Left ventricle myocardium inferior (tissue), 1 donor: ENCODE data around the gene STOX1. TPM values are rescaled to one million over a fixed set of nuclear protein-coding genes. Genes with fewer than 3 reads are reported as not detected.
"Not testable (repeated sequence)": the region's sequence is repeated elsewhere in the genome, so short reads cannot be mapped to it uniquely, and the experiment has no call there.

Experiments used
- DNase-seq: peaks from one replicate; pipeline ENCODE4 v3.0.0-alpha.2; 2020
- H3K27ac ChIP-seq: fragments of 200-600 bp; replicated peaks from 2 replicates; pipeline ENCODE4 v1.8.0; 2021
- H3K27me3 ChIP-seq: fragments of 200-600 bp; 2 replicates; pipeline ENCODE4 v1.8.0; 2021; ENCODE audit warnings: low read depth
- H3K36me3 ChIP-seq: fragments of 200-600 bp; 2 replicates; pipeline ENCODE4 v1.8.0; 2021
- H3K4me1 ChIP-seq: fragments of 200-600 bp; 2 replicates; pipeline ENCODE4 v1.8.0; 2021
- H3K4me3 ChIP-seq: fragments of 200-600 bp; 2 replicates; pipeline ENCODE4 v1.8.0; 2021; ENCODE audit warnings: mild to moderate bottlenecking, moderate library complexity
- H3K9me3 ChIP-seq: fragments of 200-600 bp; replicated peaks from 2 replicates; pipeline ENCODE4 v1.8.0; 2021
- intact Hi-C: fragments of 100-400 bp; cut with micrococcal nuclease; formaldehyde crosslinking; loops from one replicate; pipeline ENCODE4 v1.11.0; 2022
- total RNA-seq: library from RNA; stranded (reverse); fragmentation: NEBNext Ultra II Directional; extraction: Animal tissue kit (Norgen Biotek cat#: 25700); gene quantifications from one replicate; pipeline ENCODE4 v1.2.1, GENCODE V29; 2021
- TF ChIP-seq, protein P1 (sequence below): fragments of 200-600 bp; IDR thresholded peaks from 2 replicates; pipeline ENCODE4 v1.8.0; 2021; ENCODE audit warnings: antibody characterized with exemption, mild to moderate bottlenecking, borderline replicate concordance
- donor health status: DM: no; HTN: yes; CAD: no; lungs with severe emphysema.

STOX1 gene
- total RNA-seq, 1 donor from 2014 or later = 0.33 TPM

DNA sequence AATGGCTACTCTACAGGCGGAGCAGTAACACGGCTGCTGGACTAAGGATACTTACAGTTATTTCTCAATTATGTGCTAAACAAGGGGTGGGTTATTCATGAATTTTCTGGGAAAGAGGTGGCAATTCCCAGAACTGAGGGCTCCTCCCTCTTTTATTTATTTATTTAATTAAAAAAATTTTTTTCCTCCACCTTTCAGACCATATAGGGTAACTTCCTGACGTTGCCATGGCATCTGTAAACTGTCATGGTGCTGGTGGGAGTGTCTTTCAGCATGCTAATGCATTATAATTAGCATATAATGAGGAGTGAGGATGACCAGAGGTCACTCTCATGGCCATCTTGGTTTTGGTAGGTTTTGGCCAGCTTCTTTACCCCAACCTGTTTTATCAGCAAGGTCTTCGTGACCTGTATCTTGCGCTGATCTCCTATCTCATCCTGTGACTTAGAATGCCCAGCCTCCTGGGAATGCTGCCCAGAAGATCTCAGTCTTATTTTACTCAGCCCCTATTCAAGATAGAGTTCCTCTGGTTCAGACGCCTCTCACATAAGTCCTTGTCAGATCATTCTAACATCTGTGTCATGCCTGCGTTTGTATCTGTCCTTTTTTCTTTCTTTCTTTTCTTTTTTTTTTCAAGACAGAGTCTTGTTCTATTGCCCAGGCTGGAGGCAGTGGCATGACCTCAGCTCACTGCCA lies 15.9 kb upstream of the STOX1 start:
- H3K4me3 ChIP-seq = no peak overlapping the region
- no peaks in the 10 kb centered on the region for H3K9me3 ChIP-seq
- H3K27ac ChIP-seq = no peak overlapping the region
- DNase-seq = no peak
- H3K27me3 ChIP-seq = no peaks in the 10 kb centered on the region
- H3K4me1 ChIP-seq = no peaks in the 10 kb centered on the region
- intact Hi-C loops = no loop called here
- TF ChIP-seq, protein P1, sequence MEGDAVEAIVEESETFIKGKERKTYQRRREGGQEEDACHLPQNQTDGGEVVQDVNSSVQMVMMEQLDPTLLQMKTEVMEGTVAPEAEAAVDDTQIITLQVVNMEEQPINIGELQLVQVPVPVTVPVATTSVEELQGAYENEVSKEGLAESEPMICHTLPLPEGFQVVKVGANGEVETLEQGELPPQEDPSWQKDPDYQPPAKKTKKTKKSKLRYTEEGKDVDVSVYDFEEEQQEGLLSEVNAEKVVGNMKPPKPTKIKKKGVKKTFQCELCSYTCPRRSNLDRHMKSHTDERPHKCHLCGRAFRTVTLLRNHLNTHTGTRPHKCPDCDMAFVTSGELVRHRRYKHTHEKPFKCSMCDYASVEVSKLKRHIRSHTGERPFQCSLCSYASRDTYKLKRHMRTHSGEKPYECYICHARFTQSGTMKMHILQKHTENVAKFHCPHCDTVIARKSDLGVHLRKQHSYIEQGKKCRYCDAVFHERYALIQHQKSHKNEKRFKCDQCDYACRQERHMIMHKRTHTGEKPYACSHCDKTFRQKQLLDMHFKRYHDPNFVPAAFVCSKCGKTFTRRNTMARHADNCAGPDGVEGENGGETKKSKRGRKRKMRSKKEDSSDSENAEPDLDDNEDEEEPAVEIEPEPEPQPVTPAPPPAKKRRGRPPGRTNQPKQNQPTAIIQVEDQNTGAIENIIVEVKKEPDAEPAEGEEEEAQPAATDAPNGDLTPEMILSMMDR = no peak
- no peaks in the 10 kb centered on the region for H3K36me3 ChIP-seq

DNA sequence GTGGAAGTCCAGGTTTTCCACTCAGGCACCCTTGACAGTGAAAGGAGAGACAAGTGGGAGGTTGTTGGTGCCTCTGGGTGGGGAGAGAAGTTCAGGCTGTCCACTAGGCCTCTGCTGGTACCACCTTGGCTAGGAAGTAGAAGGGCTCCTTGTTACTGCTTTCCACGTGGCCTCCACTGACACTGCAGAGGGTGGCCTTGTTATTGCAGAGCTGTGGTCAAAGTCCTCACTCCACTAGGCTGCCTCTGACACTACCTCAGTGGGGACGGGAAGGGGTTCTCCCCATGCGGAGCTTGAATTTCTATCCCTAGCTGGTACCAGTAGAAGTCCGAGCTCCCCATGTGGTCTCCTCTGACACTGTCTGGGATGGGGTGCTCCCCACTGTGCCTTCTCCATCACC lies 14.9 kb upstream of the STOX1 start:
- no peaks in the 10 kb centered on the region for H3K9me3 ChIP-seq
- H3K4me1 ChIP-seq = no peaks in the 10 kb centered on the region
- DNase-seq = no peak
- TF ChIP-seq, protein P1 = no peak
- H3K4me3 ChIP-seq = no peak overlapping the region
- intact Hi-C loops = no loop called here
- H3K27ac ChIP-seq = no peak overlapping the region
- H3K36me3 ChIP-seq = no peaks in the 10 kb centered on the region
- no peaks in the 10 kb centered on the region for H3K27me3 ChIP-seq

DNA sequence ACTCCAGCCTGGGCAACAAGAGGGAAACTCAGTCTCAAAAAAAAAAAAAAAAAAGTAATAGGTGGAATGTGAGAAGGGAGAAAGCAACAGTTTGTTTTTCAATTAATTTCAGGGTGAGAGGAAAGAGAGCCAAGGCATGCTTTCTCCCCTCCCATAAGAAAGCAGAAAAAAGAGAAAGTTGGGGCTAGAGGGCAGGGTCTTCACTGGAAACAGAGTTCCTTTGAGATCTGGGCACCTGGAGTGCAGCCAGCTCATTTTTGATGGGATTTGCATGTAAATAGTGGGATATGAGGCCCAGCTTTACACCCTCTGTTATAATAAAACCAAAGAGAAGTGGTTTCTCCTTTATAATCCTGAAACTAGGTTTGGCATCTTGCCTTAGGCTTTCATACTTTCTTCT lies 13.8 kb upstream of the STOX1 start:
- intact Hi-C loops = no loop called here
- H3K4me1 ChIP-seq = no peaks in the 10 kb centered on the region
- H3K4me3 ChIP-seq = no peak overlapping the region
- no peak overlapping the region for H3K27ac ChIP-seq
- H3K36me3 ChIP-seq = no peaks in the 10 kb centered on the region
- TF ChIP-seq, protein P1 = no peak
- no peak for DNase-seq
- no peaks in the 10 kb centered on the region for H3K27me3 ChIP-seq
- no peaks in the 10 kb centered on the region for H3K9me3 ChIP-seq

DNA sequence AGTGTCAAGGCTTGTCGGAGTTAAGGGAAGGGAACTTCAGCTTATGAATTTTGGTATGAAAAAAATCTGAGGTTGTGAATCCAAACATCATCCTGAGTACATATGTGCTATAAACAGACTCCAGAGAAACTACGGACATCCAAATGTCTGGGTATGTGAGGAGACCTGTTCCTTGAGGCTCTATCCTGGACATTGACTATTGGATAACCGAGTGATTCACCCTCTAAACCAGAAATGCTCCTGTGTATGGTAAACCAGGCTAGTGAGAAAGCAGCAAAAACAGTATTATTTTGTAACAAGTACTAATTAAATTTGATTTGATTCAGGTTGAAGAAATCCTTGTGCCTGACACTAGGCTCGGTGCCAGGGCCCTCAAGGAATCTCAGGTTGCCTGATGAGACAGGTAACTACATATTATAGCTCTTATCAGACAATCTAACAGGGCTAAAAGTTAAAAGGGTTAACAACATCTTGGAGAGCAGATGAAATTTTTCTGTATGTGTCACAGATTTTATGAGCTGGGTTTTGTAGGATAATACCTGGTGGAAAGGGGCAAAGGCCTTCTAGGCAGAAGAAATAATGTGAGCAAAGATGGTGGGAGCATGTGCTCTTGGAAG lies 10.4 kb upstream of the STOX1 start:
- TF ChIP-seq, protein P1 = no peak

DNA sequence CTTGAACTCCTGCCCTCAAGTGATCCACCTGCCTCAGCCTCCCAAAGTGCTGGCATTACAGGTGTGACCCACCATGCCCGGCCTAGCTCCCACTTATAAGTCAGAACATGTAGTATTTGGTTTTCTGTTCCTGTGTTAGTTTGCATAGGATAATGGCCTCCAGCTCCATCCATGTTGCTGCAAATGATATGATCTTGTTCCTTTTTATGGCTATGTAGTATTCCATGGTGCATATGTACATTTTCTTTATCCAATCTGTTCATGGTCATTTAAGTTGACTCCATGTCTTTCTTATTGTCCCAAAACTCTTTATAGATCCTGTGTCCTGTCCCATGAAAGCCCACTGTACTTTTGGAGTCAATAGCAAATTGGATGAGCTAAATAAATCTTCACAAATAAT lies 7.0 kb upstream of the STOX1 start:
- H3K4me1 ChIP-seq, H3K4me3 ChIP-seq, H3K9me3 ChIP-seq, intact Hi-C loops, H3K27ac ChIP-seq, DNase-seq, H3K36me3 ChIP-seq: not testable (repeated sequence)
- H3K27me3 ChIP-seq = peaks cover 23% of the 10 kb centered on the region

More for the DNA sequence above, 10.4 kb upstream of the STOX1 start:
- Histone ChIP-seq H3K4me1 (no peaks in the 10 kb centered on the region), H3K27me3 (no peaks in the 10 kb centered on the region), H3K27ac (no peak overlapping the region), H3K9me3 (no peaks in the 10 kb centered on the region), H3K4me3 (no peak overlapping the region), H3K36me3 (no peaks in the 10 kb centered on the region)
- intact Hi-C loops = no loop called here
- no peak for DNase-seq

DNA sequence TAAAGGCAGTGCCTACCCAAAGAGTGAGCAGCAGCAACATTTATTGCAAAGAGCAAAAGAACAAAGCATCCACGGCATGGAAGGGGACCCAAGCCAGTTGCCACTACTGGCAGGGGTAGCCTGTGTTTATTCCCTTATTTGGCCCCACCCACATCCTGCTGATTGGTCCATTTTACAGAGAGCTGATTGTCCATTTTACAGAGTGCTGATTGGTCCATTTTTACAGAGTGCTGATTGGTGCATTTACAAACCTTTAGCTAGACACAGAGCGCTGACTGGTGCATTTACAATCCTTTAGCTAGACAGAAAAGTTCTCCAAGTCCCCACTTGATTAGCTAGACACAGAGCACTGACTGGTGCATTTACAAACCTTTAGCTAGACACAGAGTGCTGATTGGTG lies 4.7 kb upstream of the STOX1 start:
- peaks cover 42% of the 10 kb centered on the region for H3K27me3 ChIP-seq
- intact Hi-C loops, H3K27ac ChIP-seq, H3K4me1 ChIP-seq, H3K9me3 ChIP-seq, H3K36me3 ChIP-seq, H3K4me3 ChIP-seq, DNase-seq: not testable (repeated sequence)

DNA sequence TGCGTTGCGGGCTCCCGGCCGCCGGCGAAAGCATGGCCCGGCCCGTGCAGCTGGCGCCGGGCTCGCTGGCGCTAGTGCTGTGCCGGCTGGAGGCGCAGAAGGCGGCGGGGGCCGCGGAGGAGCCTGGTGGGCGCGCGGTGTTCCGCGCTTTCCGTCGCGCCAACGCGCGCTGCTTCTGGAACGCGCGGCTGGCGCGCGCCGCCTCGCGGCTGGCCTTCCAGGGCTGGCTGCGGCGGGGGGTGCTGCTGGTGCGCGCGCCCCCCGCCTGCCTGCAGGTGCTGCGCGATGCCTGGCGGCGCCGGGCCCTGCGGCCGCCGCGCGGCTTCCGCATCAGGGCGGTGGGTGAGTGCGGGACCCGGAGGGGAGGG lies 245 bp downstream of the STOX1 start:
- H3K27me3 ChIP-seq = peaks cover 48% of the 10 kb centered on the region
- H3K4me3 ChIP-seq = peak overlapping the region; percentile 72
- H3K9me3 ChIP-seq, H3K36me3 ChIP-seq, H3K27ac ChIP-seq, DNase-seq, intact Hi-C loops: not testable (repeated sequence)
- H3K4me1 ChIP-seq = peaks cover 11% of the 10 kb centered on the region

DNA sequence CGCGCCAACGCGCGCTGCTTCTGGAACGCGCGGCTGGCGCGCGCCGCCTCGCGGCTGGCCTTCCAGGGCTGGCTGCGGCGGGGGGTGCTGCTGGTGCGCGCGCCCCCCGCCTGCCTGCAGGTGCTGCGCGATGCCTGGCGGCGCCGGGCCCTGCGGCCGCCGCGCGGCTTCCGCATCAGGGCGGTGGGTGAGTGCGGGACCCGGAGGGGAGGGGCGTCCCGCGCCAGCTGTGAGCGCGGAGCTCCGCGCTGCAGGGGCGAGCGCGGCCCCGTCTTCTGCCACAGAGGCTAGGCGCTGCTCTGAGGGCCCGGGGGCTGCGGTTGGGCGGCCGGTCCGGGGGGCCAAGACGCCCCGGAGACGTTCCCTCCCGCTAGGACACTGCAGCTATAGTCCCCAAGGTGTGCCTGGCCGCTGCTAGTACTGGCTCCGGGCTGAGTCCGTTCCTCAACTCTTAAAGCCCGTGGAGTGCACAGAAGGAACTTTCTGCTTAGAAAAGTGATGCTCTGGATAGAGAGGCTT lies 811 bp downstream of the STOX1 start:
- H3K9me3 ChIP-seq = not testable (repeated sequence)

More for the DNA sequence above, 811 bp downstream of the STOX1 start:
- Histone ChIP-seq H3K4me1 (peaks cover 11% of the 10 kb centered on the region), H3K4me3 (peak overlapping the region; percentile 61), H3K27me3 (peaks cover 43% of the 10 kb centered on the region)
- DNase-seq, intact Hi-C loops, H3K27ac ChIP-seq, H3K36me3 ChIP-seq: not testable (repeated sequence)
